MCF 10A (cell line): ENCODE measurements around the gene DCAF15. TPM values are rescaled to one million over a fixed set of nuclear protein-coding genes. Genes with fewer than 3 reads are reported as not detected.
"Not testable (repeated sequence)": the region's sequence is repeated elsewhere in the genome, so short reads cannot be mapped to it uniquely, and the experiment has no call there.

Experiments
- BruUV-seq: library from RNA; stranded (reverse); fragments of 400-500 nt; replicated peaks from 2 replicates; lab custom pipeline; 2021; lab: Mats Ljungman, UMichigan
- CTCF ChIA-PET: fragments of 300-600 bp; sonication (Branson Sonifier 250); formaldehyde crosslinking; extraction: SDS; loops from one replicate; lab custom pipeline; 2021; ENCODE audit warnings: antibody characterized with exemption, inconsistent platforms; lab: Yijun Ruan, JAX
- POLR2A ChIA-PET: fragments of 300-600, 350-650 bp; sonication (Branson Sonifier 250); formaldehyde crosslinking; extraction: SDS; loops from one replicate; lab custom pipeline; 2020; ENCODE audit warnings: antibody characterized with exemption, inconsistent platforms; lab: Yijun Ruan, JAX
- DNase-seq: peaks from one replicate; pipeline ENCODE4 v3.0.0-alpha.2; 2018; ENCODE audit not compliant: unreplicated experiment
- H3K27ac Mint-ChIP-seq: one replicate; pipeline ENCODE4 v1.8.0; 2022; ENCODE audit warnings: mild to moderate bottlenecking, low read depth, mixed read lengths; ENCODE audit not compliant: unreplicated experiment
- H3K27me3 Mint-ChIP-seq: one replicate; pipeline ENCODE4 v1.8.0; 2022; ENCODE audit warnings: mixed read lengths; ENCODE audit not compliant: insufficient read depth, unreplicated experiment
- H3K36me3 Mint-ChIP-seq: one replicate; pipeline ENCODE4 v1.8.0; 2022; ENCODE audit warnings: mild to moderate bottlenecking, moderate library complexity, mixed read lengths; ENCODE audit not compliant: insufficient read depth, unreplicated experiment
- H3K4me1 Mint-ChIP-seq: one replicate; pipeline ENCODE4 v1.8.0; 2022; ENCODE audit warnings: mixed read lengths; ENCODE audit not compliant: insufficient read depth, unreplicated experiment
- H3K4me3 Mint-ChIP-seq: one replicate; pipeline ENCODE4 v1.8.0; 2022; ENCODE audit warnings: mild to moderate bottlenecking, moderate library complexity, mixed read lengths; ENCODE audit not compliant: unreplicated experiment
- H3K9me3 Mint-ChIP-seq: one replicate; pipeline ENCODE4 v1.8.0; 2022; ENCODE audit warnings: mixed read lengths; ENCODE audit not compliant: unreplicated experiment
- intact Hi-C: fragments of 100-400 bp; cut with micrococcal nuclease; formaldehyde crosslinking; loops from 2 replicates; pipeline ENCODE4 v1.14.1; 2022
- total RNA-seq: library from RNA; stranded (reverse); gene quantifications from 2 replicates; pipeline ENCODE4 v1.2.3, GENCODE V29; 2022
- TF ChIP-seq, protein P1 (sequence below): fragments of 200-600 bp; IDR thresholded peaks from one replicate; pipeline ENCODE4 v1.8.0; 2022; ENCODE audit warnings: antibody characterized with exemption, mild to moderate bottlenecking; ENCODE audit not compliant: unreplicated experiment

Gene DCAF15
- total RNA-seq, 1 experiment from 2014 or later: 19.3 TPM

DNA sequence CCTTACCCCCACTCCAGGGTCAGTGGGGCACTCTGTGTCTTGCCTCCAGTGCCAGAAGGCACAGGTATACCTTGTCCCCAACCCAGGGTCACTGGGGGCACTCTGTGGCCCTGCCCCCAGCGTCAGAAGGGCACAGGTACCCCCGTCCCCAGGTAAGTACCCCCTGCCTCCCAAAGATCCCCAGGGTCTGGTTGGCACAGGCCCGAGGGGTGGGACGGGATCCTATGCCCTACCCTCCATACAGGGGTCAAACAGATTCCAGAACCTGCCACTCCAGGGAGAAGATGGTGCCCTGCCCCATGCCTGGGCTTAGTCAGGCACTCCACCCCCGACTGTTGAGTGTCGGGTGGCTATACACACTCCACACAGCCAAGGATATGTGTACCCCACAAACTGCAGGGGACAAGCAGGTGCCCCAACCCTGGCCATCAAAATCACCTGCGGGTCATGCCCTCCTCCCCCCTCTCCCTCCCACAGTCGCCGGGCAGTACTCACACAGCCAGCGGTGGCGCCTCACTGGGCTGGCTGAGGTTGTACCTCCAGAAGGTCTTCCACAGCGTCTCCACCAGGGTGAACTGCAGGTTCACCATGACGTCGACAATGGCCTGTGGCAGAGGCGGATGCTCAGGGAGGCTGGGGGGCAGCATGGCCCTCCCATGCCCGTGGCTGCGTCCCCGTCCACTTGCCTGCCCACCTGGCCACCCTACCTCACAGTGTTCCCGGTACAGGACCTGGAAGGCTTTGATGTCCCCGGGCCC lies 13.8 kb downstream of the DCAF15 start:
- CTCF ChIA-PET: no interaction called here
- H3K27ac Mint-ChIP-seq: no peak overlapping the region
- BruUV-seq: no TSS peak
- no peaks in the 10 kb centered on the region for H3K4me1 Mint-ChIP-seq
- TF ChIP-seq, protein P1, sequence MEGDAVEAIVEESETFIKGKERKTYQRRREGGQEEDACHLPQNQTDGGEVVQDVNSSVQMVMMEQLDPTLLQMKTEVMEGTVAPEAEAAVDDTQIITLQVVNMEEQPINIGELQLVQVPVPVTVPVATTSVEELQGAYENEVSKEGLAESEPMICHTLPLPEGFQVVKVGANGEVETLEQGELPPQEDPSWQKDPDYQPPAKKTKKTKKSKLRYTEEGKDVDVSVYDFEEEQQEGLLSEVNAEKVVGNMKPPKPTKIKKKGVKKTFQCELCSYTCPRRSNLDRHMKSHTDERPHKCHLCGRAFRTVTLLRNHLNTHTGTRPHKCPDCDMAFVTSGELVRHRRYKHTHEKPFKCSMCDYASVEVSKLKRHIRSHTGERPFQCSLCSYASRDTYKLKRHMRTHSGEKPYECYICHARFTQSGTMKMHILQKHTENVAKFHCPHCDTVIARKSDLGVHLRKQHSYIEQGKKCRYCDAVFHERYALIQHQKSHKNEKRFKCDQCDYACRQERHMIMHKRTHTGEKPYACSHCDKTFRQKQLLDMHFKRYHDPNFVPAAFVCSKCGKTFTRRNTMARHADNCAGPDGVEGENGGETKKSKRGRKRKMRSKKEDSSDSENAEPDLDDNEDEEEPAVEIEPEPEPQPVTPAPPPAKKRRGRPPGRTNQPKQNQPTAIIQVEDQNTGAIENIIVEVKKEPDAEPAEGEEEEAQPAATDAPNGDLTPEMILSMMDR: no peak
- no peaks in the 10 kb centered on the region for H3K9me3 Mint-ChIP-seq
- H3K36me3 Mint-ChIP-seq: peaks cover 48% of the 10 kb centered on the region
- no peak for DNase-seq
- no peak overlapping the region for H3K4me3 Mint-ChIP-seq
- H3K27me3 Mint-ChIP-seq: no peaks in the 10 kb centered on the region
- POLR2A ChIA-PET: no interaction called here
- intact Hi-C loops: no loop called here

DNA sequence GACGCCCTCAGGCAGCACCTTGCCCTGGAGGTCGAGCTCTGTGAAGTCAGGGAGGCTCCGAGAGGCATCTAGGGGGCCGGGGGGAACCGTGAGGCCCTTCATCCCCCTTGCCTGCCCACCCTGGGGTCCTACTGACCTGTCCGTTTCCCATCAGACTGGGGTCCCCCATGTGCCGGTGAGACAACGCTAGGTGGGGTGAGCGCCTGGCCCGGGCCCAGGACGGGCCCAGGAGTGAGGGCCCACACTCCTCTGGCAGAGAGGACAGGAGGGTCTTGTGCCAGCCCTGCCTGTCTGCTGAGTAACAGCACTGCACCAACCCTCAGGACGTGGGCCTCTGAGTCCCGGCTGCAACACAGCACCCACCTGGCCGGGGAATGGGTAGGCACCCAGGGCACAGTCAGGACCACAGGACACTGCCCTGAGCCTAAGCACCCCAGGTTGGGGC lies 14.4 kb downstream of the DCAF15 start:
- BruUV-seq: no TSS peak
- POLR2A ChIA-PET: no interaction called here

DNA sequence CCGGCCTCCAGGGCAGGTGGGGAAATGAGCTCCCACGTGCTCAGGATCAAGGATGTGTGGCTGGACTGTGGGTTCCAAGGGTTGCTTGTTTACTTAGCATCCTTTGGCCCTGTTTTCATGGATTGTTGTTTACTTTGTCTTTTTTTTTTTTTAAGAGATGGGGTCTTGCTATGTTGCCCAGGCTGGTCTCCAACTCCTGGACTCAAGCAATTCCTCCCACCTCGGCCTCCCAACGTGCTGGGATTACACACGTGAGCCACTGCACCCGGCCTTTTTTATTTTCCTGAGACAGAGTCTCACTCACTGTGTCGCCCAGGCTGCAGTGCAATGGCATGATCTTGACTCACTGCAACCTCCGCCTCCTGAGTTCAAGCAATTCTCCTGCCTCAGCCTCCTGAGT lies 14.9 kb downstream of the DCAF15 start:
- H3K27me3 Mint-ChIP-seq, CTCF ChIA-PET, DNase-seq, H3K9me3 Mint-ChIP-seq, intact Hi-C loops, H3K27ac Mint-ChIP-seq, BruUV-seq, H3K4me3 Mint-ChIP-seq, POLR2A ChIA-PET, H3K4me1 Mint-ChIP-seq: not testable (repeated sequence)
- H3K36me3 Mint-ChIP-seq: peaks cover 50% of the 10 kb centered on the region

More for the DNA sequence above, 14.4 kb downstream of the DCAF15 start:
- DNase-seq: no peak
- Mint-ChIP-seq H3K4me1 (no peaks in the 10 kb centered on the region), H3K27ac (no peak overlapping the region), H3K27me3 (no peaks in the 10 kb centered on the region), H3K4me3 (no peak overlapping the region), H3K36me3 (peaks cover 48% of the 10 kb centered on the region), H3K9me3 (no peaks in the 10 kb centered on the region)
- TF ChIP-seq, protein P1: no peak
- CTCF ChIA-PET: no interaction called here
- intact Hi-C loops: no loop called here

DNA sequence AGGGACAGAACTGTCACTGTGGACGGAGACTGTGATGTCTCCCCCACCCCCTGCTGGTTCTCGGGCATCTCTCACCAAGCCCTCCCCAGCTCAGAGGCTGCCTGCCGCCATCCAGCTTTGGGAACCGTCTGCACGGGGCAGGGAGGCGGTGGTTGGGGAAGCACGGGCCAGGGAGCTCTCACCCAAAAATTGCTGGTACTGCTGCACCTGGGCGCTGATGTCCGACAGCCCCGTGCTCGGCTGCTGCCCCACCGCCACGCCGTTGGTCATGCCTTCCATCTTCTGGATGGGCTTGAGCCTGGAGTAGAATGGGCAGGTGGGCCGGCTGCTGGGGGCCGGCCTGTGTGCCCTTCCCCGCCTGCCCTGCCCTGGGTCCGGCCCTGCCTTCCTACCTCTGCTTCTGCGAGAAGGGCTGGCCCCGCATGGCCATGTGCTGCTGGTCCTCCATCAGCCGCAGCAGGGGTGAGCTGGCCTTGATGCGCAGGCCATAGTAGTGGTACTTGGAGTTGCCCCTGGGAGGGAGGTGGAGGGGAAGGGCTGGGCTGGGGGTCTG lies 16.1 kb downstream of the DCAF15 start:
- peaks cover 58% of the 10 kb centered on the region for H3K36me3 Mint-ChIP-seq
- TF ChIP-seq, protein P1: no peak
- no peak overlapping the region for H3K27ac Mint-ChIP-seq
- no peak for DNase-seq
- no peak overlapping the region for H3K4me3 Mint-ChIP-seq
- BruUV-seq: no TSS peak
- no peaks in the 10 kb centered on the region for H3K4me1 Mint-ChIP-seq
- no peaks in the 10 kb centered on the region for H3K27me3 Mint-ChIP-seq
- CTCF ChIA-PET: interaction anchor here (0.6 to 0.7 kb wide), 2 partner anchors 74 to 113 kb away, joined by 3 read pairs; no protein-coding TSS in a partner anchor
- POLR2A ChIA-PET: interaction anchor here (0.5 kb wide), 1 partner anchor 9 kb away, joined by 3 read pairs; no protein-coding TSS in a partner anchor
- no peaks in the 10 kb centered on the region for H3K9me3 Mint-ChIP-seq
- intact Hi-C loops: no loop called here
